OCI-M2 (cell line): Measurements from ENCODE around the gene BAZ2A.

ENCODE experiments used
- DNase-seq: peaks from one replicate; lab custom pipeline; 2025; ENCODE audit not compliant: unreplicated experiment; lab: John Stamatoyannopoulos, UW

The BAZ2A gene

GRCh38 chr12:56635806-56636674 lies 5.9 kb upstream of the BAZ2A start:
- DNase-seq: peak; percentile 84

- DNase-seq: no peak
Measured at GRCh38 chr12:56634837-56635791, 5.0 kb upstream of the BAZ2A start.

GRCh38 chr12:56634242-56634836 lies 4.2 kb upstream of the BAZ2A start:
- DNase-seq: no peak

- no peak for DNase-seq
Measured at GRCh38 chr12:56633468-56634241, 3.5 kb upstream of the BAZ2A start.

DNA sequence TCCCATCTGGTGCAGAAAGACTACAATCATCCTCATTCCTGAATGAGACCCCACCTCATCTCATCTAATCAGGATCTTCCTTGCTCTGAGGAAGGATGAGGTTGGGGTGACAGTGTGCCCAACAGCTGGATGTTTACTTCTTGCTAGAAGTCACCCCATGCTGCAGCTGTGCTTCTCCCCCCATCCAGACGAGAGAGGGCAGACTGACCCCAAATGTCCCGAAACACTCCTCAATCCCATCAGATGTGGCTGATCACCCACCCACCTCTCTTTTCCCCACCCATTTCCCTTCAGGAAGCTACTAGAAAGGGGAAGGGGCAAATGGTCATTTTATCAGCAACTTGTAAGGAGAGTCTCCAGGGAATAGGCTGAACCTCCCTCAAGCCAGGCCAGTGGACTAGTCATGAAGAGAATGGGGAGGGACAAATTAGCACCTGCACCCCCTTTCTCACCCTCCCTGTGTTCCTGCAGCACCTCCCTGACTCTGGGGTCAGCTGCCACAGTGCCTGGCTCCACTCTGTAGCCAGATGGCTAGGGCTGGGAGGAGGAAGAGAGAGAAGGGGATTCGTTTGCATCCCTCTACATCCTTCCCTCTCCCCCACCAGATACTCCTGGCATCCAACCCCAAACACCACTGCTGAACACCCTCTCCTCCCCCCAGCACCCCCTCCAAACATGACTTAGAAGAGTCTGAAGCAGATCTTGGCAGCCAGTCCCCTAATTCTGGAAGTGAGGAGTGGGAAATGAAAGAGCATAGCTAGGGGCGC lies 2.8 kb upstream of the BAZ2A start:
- DNase-seq: no peak

DNA sequence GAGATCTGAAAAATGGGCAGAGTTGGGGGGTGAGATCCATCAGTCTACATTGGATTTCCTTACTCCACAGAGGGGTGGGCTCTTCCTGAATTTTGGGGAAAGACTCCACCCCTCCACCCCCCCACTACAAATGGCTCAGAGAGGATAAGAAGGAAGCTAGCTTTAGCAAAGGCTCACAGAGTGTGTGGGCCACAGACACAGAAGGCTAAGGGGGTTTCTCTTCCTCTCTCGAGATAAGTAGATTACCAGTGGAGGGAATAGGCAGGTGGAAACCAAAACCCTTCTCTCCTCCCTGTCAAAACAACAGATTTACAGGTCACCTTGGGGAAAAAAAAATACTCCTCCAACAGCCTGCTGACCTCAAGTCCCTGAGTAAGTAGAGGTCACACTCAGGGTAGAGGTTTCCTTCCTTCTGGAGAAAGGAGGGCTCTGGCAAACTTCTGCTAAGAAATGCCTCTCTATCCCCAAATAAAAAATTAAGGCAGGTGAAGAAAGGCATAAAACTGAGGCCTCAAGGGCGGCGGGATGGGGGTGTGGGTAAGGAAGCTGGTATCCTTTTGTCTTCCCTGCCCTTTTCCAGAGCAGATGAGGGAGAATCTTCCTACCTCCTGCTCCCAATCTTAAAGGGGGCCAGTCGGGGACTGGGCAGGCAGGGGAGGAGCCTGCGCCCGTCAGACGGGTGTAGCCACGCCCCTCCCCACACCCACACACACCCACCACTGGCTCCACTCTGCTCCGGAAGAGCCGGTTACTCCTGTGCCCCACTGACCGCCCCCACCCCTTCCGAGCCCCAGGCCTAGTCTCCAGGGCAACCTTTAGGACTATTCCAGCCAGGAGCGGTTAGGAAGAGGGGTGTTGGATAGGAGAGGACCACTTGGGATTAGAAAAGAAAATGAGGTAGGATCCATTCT lies 1.9 kb upstream of the BAZ2A start:
- DNase-seq: peak; percentile 29

- no peak for DNase-seq
Measured at GRCh38 chr12:56629459-56630179, 507 bp downstream of the BAZ2A start.

DNA sequence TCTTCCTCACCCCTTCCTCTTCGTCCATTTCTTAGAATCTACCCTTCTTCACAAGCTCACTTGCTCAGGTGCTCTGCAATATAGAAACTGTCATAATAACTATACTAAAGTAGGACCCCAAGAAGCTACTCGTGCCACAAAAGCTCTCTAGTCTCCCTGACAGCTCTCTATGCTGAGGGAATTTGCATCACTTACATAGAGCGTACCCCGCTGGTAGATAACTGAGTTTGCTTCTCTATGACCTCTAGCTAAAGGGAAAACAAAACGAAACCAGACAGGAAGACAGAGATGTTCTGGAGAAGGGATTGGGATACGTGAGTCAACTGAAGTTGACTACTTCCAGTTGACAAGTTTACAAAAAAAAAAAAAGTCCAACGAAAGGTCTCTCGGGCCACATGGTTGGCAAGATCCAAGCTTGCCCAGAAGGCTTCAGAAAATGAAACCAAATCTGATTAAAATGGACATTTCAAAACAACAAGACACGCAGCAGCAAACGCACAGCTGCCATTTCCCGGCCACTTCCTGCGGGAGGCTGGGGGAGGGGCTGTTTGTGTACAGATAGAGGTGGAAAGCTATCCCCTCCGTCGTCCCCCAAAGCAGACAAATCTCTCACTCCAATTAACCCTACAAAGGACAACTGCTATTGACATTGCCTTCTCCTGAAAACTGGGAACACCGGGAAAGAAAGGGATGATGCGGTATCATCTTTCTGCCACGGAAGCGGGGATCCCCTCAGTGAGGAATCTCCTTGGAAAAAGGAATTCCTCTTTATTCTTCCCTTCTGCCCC lies 1.3 kb downstream of the BAZ2A start:
- no peak for DNase-seq

DNA sequence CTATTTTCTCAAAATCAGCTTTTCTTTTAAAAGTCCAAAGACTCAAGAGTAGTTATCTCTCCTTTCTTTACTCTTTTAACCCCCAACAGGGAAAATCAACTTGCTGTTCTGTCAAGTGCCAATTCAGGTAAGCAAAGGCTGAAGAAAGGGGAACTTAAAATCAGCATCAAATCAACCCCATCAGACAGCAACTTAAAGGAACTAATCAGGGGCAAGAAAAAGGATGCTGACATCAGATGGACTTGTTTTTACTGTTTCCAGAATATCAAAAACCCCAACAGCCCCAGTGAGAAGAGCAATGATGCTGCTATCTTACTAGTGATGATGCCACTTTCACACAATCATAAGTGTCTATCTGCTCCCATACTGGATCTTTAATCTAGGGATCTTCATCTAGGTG lies 3.4 kb downstream of the BAZ2A start:
- no peak for DNase-seq

- DNase-seq: no peak
Measured at GRCh38 chr12:56622535-56622934, 7.6 kb downstream of the BAZ2A start.

DNA sequence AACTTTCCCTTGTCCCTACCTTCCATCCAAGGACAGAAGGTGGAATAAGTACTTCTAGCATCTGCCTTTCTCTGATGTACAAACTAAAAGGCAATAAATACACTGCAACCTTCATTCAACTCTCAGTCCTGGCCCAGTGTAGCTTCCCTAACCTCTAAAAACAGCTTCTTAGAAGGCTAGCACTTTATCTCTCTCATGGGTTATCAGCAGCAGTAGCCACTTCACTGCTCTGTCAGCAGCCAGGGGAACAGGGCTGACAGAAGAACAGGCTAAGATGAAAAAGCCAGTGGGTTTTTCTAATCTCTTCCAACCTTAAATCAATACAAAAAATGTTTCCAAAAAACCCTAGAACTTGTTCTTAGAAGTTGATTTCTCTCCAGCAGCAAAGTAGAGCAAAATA lies 13.2 kb downstream of the BAZ2A start:
- no peak for DNase-seq

DNA sequence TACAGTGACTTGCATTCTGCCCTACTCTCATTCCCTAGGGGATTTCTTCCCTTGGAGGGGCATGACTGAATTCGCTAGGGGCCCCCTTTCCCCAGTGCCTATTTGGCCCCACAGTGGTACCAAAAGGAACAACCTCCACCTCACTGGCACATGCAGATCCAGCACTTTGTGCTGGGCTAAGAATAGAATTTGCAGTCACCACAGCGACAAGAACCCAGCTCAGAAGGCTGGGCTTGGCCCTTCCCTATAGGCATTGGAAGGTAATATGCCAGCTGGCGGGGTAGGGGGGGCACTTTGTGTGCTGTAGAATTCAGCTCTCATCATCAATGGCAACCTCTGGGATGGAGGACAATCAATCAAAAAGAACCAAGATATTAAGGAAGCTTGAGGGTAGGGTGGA lies 13.9 kb downstream of the BAZ2A start:
- DNase-seq: no peak

DNA sequence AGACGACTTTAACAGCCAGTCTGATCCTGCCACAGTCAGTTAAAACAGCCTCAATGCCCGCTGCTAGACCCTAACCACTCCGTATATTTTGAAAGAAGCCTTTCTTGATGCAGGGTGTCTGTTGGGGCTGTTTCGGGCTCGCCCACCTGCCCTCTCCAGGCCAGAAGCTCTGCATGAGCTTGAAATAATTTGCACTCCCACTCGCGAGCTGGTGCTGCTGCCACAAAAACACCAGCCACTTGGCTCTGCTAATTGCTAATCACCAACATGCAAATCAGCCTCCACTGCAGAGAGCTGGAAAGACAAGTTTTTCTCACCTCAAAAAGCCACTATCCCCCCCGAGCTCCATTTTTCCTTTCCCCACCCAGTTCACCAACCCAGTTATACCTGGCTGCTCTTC lies 15.5 kb downstream of the BAZ2A start:
- no peak for DNase-seq

DNA sequence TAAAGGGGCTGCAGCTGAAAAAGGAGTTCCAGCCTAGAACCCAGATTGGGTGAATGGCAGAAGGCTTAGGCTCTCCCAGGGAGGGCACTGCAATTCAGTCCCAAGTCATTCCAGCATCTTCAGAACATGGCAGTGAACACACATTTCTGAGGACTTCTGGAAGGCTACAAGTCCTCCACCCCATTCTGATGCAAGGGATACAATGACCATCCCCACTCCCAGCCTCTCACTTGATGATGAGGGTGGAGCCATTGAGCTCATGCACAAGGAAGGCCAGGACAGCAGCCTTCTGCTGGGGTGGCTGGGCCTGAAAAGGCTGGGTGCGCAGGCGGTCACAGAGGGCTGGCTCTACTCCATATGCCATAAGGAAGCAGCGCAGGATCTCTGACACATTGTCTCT lies 25.8 kb downstream of the BAZ2A start:
- no peak for DNase-seq

- no peak for DNase-seq
Measured at GRCh38 chr12:56602239-56602638, 27.9 kb downstream of the BAZ2A start.

DNA sequence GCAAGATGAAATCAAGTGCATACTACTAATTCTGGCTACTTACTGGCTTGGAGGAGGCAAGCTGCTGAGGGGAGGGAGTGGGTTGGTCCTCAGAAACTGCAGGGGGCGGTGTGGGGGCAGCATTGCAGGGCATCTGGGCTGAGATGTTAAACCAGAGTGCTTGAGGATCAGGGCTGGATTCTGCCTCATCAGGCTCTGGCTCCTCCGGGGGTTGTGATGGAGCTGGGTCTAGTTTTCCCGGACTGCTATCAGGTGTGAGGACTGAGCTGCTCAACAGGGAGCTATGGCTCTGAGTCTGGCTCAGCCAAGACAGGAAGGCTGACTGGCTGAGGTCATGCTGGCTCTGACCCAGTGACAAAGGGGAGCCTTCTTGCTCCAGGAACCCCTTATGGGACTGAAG lies 28.6 kb downstream of the BAZ2A start:
- DNase-seq: no peak

- no peak for DNase-seq
Measured at GRCh38 chr12:56600753-56601152, 29.4 kb downstream of the BAZ2A start.

DNA sequence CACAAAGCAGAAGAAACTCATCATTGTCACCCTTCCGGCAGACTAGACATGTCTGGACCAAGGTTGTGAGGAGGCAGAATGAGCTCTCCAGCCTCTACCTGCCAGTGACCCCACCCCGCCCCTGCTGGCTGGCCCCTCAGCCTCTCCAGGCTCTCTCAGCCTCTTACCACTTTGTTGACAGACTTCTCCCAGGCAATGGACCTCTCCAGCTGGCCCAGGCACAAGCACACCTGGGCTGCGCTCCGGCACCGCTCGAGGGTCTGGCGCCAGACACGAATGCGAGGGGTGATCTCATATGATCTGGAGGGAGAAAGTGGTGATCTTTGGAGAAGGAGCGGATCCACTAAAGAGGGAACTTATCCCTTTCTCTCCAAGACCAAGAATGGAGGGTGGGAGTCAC lies 30.3 kb downstream of the BAZ2A start:
- DNase-seq: no peak
